COLO829 (cell line): ENCODE measurements around the gene PIK3R4.

Experiments used
- DNase-seq: peaks from one replicate; pipeline ENCODE4 v3.0.0; 2012; ENCODE audit warnings: low spot score

PIK3R4 gene

DNA sequence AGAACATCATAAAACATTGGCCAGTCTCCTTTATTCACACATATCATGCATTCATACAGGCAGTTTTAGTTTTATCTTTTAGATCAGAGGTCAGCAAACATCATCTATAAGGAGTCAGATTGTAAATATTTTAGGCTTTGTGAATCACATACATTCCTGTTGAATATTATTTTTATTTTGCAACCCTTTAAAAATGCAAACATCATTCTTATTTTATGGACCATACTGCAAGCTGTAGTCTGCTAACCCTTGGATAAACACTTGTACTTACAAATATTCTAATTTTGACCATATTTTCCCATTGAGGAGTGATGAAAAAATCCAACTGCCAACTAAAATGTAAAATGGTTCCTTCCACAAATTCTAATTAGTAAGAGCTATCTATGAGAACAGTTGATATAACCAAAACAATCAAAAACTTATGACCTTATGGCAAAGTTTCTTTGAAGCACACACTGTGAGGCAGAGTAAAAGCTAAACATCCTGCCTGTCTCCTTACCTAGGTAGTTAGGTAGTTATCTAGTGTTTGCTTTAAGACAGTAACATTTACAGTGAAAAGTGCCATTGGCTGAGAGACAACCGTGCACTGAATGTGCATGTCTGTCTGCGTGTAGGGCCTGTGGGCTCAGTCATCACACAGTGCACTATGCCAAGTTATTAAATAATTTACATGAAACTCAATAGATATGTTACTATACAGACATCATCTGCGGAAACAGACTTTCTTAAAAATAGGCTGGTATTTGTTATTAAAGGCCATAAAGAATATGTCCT lies 57.7 kb downstream of the PIK3R4 start:
- DNase-seq, result no peak

DNA sequence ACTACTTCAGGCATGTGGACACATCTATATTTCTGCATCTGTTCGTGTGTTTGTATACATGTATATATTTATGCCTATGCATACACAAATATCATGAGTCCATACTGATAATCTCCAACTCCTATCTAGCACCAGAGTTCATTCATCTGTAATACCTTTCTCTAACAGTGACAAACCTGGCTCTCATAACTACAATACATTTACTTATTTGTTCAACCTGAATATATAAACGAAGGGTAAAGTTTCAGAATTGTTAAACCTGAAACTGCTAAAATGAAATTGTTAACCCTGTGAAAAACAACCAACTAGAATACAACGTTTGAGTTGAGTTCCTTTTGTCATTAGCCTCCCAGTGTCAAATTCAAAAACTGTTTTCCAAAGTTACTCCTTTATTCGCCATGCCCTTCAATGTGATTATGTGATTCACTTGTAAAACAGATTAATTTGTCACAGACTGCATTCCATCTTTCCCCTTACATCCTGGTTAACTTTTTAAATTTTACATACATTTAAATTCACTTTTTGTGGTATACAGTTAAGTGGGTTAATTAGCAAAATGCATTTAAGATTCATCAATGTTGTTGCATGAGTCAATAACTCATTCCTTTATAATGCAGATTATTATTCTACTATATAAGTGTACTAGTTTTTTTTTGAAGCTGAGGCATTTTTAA lies 58.5 kb downstream of the PIK3R4 start:
- DNase-seq, result no peak

DNA sequence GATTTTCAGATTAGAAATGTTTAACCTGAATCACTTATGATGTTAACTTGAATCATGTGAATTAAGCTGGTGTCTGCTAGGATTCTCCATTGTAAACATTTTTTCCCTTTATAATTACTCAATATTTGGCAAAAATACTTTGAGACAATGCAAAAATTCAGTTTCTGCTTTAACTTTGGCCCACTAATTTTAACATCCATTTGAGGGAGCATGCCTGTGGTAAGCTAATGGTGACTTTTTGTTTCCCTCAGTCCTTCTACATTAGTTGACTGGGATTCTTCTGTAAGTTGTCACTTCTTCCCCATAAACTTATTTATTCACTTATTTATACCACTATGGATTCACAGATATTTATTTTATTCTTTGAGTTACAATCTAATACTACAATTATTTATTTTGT lies 59.3 kb downstream of the PIK3R4 start:
- no peak for DNase-seq

DNA sequence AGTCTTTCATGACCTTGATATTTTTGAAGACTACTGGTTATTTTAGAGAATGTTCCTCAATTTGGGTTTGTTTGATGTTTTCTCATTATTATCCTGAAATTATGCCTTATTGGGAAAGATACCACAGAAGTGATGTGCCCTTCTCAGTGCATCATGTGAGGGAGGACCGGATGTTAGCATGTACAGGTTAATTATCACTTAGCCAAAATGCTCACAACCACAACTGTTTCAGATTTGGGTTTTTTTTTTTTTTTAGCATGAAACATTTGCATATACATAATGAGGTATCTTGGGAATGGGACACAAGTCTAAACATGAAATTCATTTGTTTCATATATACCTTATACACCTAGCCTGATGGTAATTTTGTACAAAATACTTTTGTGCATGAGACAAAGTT lies 59.8 kb downstream of the PIK3R4 start:
- no peak for DNase-seq

DNA sequence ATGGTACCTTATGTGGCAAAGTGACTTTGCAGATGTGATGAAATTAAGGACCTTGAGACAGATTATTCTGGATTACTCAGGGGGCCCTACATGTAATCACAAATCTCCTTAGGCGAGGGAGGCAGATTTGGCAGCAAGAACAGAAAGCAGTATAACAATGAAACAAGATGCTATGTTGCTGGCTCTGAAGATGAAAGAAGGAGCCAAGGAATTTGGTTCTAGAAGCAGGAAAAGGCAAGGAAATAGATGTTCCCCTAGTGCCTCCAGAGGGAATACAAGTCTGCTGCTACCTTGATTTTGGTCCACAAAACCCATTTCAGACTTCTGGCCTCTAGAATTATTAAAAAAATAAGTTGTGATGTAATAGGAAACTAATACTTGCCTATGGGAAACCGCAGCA lies 64.5 kb downstream of the PIK3R4 start:
- DNase-seq, result no peak

DNA sequence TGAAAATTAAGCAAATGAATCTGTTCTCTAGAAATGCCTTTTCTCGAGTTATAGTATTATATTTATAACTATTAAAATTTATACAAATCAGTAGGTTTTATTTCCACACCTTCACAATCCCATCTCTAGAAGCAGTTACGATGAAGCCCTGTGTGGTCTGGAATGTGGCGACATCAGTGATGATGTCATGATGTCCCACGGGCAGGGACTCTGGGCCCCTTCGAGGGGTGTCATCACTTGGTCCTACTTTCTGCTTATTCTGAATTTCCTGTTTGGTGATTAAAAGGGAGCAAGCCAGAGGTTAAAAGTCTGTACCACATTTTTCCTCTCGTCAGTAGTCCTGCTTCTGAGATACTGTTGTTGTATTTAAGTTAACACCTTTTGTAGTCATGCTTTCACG lies 67.4 kb downstream of the PIK3R4 start:
- DNase-seq, result no peak

DNA sequence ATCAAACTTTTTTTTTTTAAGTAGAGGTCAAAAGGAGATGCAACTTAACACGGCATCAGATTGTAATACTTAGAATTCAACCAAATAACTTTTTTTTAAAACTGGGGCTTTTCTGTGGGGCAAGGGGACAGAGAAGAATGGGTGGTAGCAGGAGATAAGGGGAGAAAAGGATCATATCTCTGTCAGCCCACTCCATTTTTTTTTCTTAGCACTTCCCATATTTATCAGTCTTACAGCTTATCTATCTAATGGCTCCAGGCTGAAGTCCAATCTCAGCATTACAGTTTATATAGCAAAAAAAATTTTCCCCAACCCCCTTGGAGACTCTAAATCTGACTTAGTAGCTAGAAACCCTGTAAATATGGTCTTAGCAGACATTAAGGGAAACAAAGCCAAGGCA lies 69.3 kb downstream of the PIK3R4 start:
- DNase-seq, result no peak

DNA sequence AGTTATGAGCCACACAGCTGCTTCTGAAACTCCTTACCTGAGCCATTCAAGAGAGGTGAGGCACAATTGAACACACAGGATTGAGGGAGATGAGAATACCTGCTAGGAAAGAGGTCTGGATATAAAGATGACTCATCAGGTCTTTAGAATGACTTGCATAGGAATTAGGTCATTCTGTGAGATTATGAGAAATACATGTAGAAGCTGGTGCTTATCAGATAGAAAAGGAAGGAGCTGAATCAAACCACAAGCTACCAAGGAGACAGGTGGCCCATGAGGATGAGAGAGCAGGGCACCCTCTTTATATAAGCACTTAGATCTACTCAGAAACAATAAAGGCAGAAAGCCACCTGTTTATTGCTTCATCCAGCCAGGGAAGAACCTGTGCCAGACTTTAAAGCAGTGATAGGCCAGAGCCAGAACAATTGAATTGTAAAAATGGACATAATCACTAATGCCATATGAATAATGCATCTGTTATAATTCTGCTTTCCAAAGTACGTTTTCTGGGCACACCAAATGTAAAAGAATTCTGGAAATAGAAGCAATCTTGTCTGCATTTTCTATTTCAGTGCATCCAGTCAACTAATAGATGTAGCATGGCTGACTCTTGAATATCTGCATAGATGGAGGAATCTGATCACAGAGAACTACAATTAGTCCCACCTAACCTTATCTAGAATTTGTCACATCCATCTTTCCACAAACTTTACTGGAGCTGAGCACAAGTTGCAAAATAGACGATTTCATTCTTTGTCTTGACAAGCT lies 74.9 kb downstream of the PIK3R4 start:
- no peak for DNase-seq

DNA sequence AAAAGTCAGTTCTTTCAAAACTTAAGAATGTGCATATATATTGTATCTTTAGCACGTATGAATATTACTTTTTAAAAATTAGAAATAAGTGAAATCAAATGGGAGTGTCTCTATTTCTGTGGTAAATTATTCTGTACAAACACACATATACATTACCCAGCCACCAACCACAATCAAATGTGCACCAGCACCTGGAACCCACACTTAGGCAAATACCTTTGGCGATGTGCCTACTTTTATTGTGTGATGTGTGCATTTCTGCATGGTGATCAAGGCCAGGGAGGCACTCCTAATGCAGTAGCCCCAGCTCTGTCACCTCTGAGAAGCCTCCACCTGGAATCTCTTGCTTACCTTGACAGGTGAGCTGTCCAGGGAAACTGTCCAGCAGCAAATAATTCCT lies 76.9 kb downstream of the PIK3R4 start:
- DNase-seq, result no peak

DNA sequence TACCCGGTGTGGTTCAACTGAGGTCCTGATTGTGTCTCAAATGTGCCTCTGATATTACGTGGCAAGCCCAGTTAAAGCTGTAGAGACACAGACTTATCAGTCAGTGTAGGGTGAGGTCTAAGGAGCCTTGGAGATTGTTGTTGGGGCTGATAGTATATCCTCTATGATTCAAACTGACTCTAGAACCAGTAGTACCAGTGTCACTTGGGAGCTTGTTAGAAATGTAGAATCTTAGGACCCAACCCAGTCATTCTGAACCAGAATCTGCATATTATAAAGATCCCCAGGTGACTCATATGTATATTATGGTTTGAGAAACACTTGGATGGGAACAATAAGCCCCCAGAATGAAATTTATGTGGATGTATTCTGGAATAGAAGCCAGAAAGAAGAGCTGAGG lies 83.5 kb downstream of the PIK3R4 start:
- DNase-seq, result no peak

DNA sequence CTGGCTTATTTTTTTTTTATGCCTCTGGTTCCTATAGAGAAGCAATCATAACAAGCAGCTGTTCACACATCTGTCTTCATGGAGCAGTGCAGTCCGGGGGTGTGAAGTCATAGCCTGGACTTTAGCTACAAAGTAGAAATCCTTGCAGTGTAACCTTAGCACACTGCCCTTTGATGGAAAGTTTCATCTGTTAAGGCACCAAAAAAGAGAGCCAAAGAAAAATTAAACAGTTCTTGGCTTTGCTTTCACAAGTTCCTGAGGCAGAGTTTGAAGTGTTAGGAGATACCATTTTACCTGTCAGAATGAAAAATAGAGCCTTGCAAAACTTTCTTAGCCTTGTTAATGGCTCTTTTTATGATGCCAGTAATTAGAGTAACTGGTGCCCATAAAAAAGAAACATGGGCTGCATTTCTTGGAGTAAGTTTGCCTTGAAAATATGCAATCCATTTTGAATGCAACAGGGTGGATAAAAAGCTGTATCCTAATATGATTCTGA lies 84.1 kb downstream of the PIK3R4 start:
- no peak for DNase-seq

DNA sequence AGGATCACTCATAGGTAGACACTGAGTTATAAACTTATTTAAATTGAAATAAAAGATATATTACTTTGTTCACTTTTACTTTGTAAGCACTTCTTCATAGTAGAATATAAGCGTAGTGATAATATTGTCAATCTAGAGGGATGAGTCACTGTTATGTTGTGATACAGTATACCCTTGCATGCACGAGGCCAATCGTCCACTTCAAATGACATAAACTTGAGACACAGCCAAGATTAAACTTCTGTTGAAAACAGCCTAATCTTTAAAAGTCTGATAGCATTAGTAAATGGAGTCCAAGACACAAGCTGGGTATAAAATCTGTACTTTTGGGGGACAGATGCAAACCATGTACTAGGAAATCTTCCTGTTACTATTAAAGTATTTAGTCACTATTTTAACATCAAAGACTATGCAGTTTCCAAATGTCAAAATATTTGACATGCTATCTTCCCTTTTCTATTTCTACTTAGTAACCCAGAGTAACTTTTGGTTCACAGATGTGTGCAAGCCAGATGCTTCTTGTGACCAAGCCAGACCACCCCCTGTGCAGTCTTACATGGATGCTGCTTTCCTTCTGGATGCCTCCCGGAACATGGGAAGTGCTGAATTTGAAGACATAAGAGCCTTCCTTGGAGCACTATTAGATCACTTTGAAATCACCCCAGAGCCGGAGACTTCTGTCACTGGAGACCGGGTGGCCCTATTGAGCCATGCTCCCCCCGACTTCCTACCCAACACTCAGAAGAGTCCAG lies 85.3 kb downstream of the PIK3R4 start:
- no peak for DNase-seq

DNA sequence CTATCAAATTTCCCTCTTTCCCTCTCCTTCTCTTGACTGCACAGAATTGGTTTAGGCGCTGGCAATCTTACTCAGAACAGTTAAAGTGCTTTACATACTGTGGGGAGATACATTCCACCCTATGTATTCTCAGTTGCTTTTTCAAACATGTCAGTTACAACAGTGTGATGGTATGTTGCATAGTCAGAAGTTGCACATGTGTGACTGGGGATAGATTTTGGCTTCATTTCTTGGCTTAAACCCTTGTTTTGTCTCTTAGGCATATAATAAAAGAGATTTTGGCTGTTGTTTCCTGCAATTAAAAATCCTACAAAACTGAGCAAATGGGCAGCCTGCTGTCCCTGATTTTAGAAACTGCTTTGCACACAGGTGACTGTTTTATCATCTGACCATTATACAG lies 86.7 kb downstream of the PIK3R4 start:
- no peak for DNase-seq

DNA sequence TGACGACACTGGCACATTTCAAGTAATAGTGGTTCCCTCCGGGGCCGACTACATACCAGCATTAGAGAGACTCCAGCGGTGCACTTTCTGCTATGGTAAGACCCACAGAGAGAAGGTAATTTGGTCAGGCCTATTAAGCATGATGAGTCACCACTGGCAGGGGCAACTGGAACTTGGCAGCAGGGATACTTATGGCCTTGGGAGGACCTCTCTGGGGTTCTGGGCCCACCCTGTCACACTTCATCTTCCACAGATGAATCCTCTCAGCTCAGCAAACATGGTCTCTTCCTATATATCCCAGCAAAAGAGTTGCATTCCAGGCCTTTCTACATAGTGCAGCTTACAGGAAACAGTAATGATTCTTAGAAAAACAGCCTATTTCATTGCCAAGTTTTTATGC lies 88.0 kb downstream of the PIK3R4 start:
- DNase-seq, result no peak

DNA sequence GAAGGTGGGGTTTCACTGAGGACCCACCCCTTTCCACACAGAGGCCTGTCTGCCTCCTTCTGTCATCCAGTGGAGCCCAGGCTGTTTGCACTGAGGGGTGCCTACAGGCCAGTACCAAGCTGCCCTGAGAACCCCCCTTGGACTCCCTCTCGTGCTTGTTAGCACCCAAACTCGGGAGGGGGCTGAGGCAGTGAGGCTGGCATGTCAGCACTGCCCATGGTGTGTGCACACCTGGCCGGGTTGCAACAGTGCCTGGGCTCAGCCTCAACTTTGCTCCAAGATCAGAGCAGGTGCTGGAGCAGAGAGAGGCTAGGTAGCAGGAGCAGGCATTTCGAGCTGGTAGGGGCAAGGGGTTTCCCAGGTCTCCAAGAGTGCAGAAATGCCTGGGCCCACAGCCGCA lies 90.0 kb downstream of the PIK3R4 start:
- no peak for DNase-seq

DNA sequence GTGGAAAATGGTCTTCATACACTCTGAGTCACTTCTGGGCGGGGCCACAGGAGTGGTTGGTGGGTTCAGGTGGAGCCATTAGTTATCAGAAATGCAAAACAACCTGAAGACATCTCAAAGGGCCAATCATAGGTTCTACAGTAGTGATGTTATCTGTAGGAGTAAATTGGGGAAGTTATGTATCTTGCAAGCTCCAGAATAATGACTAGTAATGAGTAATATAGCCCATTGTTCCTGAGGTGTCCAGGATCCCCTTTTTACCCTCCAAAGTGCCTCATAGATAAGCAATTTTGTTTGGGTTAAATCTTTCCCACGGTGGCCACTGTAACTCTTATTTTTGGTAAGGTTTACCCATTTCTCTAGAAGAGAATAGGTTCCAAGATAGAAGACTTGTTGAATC lies 91.7 kb downstream of the PIK3R4 start:
- no peak for DNase-seq

DNA sequence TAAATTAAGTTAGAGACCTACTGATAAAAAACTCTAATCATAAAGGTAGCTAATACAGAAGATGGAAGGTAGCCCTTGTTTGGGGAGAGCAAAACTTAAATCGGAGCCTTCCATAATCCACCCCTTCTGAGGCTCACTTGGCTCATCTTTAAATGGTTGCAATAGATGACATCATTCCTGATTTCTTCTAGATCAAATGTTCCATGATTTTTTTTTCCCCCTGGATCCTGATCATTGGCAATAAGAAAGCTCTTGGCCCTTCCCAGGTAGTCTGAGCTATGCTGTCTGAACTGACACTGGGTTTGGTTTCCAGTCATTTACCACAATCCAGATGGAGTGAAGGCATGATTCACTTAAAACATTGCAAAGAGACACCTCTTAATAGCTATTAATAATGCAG lies 92.5 kb downstream of the PIK3R4 start:
- no peak for DNase-seq

DNA sequence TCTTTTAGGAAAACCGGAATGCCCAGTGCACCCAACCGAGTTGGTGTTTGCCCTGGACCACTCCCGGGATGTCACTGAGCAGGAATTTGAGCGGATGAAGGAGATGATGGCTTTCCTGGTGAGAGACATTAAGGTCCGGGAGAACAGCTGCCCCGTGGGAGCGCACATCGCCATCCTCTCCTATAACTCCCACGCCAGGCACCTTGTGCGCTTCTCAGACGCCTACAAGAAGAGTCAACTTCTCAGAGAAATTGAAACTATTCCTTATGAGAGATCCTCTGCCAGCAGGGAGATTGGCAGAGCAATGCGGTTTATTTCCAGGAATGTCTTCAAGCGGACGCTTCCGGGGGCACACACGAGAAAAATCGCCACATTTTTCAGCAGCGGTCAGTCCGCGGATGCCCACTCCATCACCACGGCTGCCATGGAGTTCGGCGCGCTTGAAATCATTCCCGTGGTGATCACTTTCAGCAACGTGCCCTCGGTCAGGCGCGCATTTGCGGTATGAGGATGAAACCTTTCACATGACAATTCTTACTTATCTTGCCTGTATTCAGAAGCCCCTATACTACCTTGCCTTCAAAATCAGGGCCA lies 97.5 kb downstream of the PIK3R4 start:
- no peak for DNase-seq

DNA sequence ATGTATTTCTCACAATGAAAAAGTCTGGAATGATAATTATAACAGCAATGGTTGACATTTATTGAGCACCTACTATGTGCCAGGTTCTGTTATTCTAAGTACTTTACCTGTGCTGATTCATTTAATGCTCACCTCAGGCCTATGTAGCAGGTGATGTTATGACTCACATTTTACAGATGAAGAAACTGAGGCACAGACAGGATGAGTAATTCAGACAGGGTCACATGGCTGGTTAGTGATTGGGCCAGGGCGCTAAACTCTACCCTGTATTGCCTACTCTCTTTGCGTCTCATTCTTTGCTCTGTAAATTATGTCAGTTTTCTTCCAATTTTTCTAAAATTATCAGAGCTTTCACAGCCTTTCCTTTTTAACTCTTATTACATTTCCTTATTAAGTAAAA lies 98.3 kb downstream of the PIK3R4 start:
- DNase-seq, result no peak

DNA sequence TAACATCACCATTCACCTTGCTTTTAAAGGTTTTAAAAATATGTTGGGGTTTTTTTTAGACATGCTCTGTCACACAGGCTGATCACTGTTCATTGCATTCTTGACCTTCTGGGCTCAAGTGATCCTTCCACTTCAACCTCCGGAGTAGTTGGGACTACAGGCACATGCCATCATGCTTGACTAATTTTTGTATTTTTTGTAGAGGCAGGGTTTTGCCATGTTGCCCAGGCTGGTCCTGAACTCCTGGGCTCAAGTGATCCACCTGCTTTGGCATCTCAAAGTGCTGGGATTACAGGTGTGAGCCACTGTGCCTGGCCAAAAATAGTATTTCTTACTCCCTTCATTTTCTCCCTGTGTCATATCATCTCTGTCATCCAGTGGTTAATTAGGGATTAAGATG lies 101.4 kb downstream of the PIK3R4 start:
- no peak for DNase-seq

DNA sequence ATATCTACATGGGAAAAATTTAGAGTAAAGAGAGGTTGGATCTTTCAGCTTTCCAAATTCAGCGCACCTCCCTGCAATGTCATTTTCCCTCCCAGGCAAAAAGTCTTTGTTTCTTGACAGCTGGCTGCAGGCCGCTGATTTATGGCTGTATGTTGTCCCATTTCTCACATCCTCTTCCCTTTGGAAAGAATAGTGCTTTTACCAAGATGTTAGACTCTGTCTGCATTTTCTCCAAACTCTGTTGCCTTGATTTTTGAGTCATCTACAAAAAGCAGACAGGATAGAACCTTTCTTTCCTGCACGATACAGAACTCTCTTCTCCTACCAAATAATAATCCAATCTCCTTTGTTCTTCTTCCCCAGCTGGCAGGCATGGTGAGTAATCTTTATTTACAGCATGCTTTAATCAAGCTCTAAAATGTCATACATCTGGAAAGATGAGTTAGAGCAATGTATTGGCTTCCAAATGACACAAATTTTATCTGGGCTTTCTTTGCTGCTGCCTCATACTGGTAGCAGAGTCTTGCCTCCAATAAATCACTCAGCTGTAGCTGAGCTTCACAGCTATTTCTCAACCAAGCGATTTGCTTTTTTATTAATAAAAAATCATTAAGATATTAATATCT lies 101.9 kb downstream of the PIK3R4 start:
- no peak for DNase-seq
